GM12873 (cell line): ENCODE measurements around the gene IRF9.

Experiments used
- CTCF ChIP-seq: IDR thresholded peaks from 2 replicates; pipeline ENCODE4 v1.5.1; 2012; ENCODE audit warnings: low read depth, mild to moderate bottlenecking, moderate library complexity, low read length, control low read depth; ENCODE audit not compliant: insufficient read depth; ENCODE audit errors: missing control alignments

Gene IRF9

GRCh38 chr14:24172871-24173281, 11.8 kb downstream of the IRF9 start:
- no peak for TF ChIP-seq CTCF

GRCh38 chr14:24176599-24176998, 15.5 kb downstream of the IRF9 start:
- no peak for TF ChIP-seq CTCF

- TF ChIP-seq CTCF: no peak
Observed at GRCh38 chr14:24177041-24177825, 16.2 kb downstream of the IRF9 start.

- TF ChIP-seq CTCF: no peak
Observed at GRCh38 chr14:24177891-24178290, 16.8 kb downstream of the IRF9 start.

- no peak for TF ChIP-seq CTCF
Observed at GRCh38 chr14:24178399-24179178, 17.5 kb downstream of the IRF9 start.

- TF ChIP-seq CTCF: no peak
Observed at GRCh38 chr14:24179294-24179960, 18.4 kb downstream of the IRF9 start.
